Smooth muscle cell of the brain vasculature (primary cell): ENCODE data around the gene LINC01488.

Experiments
- DNase-seq: peaks from one replicate; pipeline ENCODE4 v3.0.0-alpha.2; 2012; ENCODE audit warnings: low read depth, low spot score

Gene LINC01488

GRCh38 chr11:69492201-69492991 is 10.9 kb downstream of the LINC01488 start:
- DNase-seq = no peak

GRCh38 chr11:69493931-69494821 is 12.7 kb downstream of the LINC01488 start:
- no peak for DNase-seq

GRCh38 chr11:69494851-69495250 is 13.4 kb downstream of the LINC01488 start:
- no peak for DNase-seq

GRCh38 chr11:69495441-69496201 is 14.2 kb downstream of the LINC01488 start:
- DNase-seq = no peak

DNA sequence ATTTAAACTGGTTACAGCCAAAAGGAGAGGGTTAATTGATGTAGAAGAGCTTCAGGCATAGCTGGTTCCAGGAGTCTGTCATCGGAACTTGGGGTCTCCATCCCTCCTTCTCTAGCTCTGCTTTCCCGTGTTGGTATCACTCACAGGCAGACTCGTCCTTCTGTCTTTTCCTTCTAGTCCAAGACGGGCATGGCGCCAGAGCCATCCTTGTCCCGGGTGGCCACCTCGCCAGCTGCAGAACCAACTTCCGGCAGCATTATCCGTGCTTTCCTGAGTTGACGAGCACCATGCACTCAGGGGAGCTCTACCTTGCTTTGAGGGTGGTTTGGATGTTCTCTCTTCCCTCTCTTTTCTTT is 14.7 kb downstream of the LINC01488 start:
- no peak for DNase-seq

- no peak for DNase-seq
Measured at GRCh38 chr11:69496631-69497220, 15.3 kb downstream of the LINC01488 start.

GRCh38 chr11:69497221-69497787 is 15.8 kb downstream of the LINC01488 start:
- DNase-seq = peak; percentile 67

- no peak for DNase-seq
Measured at GRCh38 chr11:69498614-69499175, 17.2 kb downstream of the LINC01488 start.

GRCh38 chr11:69499186-69499917 is 17.9 kb downstream of the LINC01488 start:
- DNase-seq = no peak

DNA sequence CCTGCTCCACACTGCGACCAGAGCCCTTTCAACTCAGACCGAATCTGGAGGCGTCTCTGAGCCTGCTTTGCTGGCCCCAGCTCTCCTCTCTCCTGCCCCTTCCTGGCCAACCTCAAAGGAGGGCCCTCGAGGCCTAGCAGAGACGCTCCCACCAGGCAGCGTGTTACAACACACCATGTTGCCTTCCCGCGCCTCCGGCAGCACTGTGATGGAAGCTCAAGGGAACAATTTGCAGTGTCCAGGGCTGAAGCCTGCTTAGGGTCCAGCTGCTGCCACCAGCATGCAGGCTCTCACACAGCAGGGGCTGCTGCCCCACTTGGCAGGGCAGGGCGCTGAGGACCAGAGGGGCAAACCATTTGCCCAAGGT is 18.4 kb downstream of the LINC01488 start:
- no peak for DNase-seq

- DNase-seq = no peak
Measured at GRCh38 chr11:69500285-69501120, 19.0 kb downstream of the LINC01488 start.

- no peak for DNase-seq
Measured at GRCh38 chr11:69501121-69501489, 19.6 kb downstream of the LINC01488 start.

GRCh38 chr11:69501891-69502860 is 20.7 kb downstream of the LINC01488 start:
- no peak for DNase-seq

- no peak for DNase-seq
Measured at GRCh38 chr11:69504127-69504526, 22.7 kb downstream of the LINC01488 start.

GRCh38 chr11:69504576-69505335 is 23.3 kb downstream of the LINC01488 start:
- DNase-seq = no peak

DNA sequence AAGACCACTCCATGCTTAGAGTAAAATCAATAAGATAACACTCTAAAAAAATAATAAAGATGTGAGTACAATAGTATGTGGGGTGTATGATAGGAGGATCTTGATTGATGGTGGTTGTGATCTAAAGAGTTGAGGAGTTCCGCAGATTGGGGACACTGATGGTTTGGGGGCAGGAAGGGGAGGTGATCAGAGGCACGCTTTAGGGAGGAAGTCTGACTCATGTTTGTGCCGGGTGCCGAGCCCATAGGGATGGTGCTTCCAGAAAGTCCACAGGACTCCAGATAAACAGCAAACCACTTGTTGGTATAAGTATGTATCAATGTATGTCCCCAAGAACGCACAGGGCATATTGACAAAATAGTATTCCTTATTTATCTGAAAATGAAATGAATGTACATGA is 27.5 kb downstream of the LINC01488 start:
- DNase-seq = no peak

- no peak for DNase-seq
Measured at GRCh38 chr11:69509381-69509780, 27.9 kb downstream of the LINC01488 start.
